Fibroblast of skin of left quadriceps (primary cell): ENCODE results near the gene SKOR2.

Experiments used
- DNase-seq, 2 experiments: peaks; one replicate each; pipeline ENCODE4 v3.0.0-alpha.2; 2013; ENCODE audit warnings: low read depth in 2 of 2

Gene SKOR2, protein sequence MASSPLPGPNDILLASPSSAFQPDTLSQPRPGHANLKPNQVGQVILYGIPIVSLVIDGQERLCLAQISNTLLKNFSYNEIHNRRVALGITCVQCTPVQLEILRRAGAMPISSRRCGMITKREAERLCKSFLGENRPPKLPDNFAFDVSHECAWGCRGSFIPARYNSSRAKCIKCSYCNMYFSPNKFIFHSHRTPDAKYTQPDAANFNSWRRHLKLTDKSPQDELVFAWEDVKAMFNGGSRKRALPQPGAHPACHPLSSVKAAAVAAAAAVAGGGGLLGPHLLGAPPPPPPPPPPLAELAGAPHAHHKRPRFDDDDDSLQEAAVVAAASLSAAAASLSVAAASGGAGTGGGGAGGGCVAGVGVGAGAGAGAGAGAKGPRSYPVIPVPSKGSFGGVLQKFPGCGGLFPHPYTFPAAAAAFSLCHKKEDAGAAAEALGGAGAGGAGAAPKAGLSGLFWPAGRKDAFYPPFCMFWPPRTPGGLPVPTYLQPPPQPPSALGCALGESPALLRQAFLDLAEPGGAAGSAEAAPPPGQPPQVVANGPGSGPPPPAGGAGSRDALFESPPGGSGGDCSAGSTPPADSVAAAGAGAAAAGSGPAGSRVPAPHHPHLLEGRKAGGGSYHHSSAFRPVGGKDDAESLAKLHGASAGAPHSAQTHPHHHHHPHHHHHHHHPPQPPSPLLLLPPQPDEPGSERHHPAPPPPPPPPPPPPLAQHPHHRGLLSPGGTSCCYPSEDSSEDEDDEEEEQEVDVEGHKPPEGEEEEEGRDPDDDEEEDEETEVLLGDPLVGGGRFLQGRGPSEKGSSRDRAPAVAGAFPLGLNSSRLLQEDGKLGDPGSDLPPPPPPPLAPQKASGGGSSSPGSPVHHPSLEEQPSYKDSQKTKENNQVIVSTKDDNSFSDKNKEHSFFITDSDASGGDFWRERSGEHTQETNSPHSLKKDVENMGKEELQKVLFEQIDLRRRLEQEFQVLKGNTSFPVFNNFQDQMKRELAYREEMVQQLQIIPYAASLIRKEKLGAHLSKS

DNA sequence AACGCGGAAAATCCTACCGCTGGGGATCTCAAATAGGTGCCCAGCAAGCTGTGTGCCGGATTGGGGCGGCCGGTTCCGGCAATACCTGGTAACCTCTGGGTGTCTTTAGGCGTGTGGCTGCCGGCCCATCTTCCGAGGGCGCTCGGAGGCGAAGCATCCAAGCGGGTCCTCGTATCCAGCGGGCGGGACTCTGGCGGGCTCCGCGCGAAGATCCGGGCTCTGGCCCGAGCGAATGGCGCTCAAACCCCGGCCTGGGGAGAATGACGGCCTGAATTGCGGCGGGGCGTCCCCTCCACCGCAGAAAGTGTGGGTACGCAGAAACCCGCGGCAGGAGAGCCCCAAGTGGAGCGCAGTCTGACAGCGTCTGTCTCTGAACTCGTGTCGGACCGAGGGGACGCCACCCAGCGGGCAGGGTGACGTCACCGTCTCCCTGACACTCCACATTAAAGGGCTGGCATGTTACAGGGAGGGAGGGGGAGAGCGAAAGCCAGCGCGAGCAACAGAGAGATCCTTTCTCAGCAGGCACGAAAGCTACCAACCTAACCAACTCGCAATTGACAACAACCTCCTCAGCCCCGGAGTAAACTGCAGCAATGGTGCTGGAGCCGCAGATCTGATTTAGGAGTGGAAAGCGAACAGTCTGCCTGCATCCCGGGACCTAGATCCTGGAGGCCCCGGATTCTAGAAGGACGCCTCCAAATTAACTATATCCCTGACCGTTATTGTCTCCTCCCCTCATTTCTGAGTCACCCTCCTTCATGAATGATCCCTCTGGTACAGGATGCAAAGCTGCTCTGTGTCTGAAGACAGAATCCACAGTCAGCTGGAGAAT lies at the start of gene SKOR2:
SKOR2 (minus strand) TSS at position 372 of the 832 bp plus-strand sequence. CDS start 2,477 bp downstream, outside the sequence.
- DNase-seq, result no peak

DNA sequence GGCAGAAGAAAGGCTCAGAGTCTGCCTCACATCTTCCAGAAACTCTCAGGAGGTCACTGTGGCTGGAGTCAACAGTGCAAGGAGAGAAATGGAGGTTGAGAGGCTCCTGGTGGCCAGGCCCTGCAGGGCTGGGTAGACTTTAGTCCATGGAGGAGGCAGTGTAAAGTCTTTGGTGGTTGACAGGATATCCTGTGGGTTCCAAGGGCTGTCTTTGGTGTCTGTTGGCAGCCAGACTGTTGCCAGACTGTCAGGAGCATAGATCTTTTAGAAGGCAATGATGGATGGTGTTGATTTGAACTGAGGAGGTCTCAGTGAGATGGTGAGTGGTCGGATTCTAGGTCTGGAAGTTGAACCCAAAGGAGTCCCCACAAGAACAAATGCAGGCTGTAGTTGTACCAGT lies 45.0 kb upstream of the SKOR2 start:
- DNase-seq, result no peak

DNA sequence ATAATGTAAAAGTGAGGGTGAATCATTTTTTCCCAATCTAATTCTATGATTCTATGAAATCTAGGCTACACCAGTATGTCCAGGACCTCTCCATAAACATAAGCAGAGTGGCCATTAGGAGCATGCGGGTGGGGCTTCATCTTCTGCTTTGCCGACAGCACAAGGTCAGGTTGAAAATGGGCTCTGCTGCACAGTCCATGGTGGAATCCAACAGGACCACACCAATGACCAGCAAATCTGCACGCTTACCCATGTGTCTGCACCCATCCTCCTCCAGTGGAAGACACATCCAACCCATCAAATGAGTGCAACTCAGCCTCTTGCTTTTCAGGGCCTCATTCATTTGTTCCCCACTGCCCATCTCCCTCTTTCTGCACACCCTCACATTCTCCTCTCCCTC lies 43.3 kb upstream of the SKOR2 start:
- no peak for DNase-seq

DNA sequence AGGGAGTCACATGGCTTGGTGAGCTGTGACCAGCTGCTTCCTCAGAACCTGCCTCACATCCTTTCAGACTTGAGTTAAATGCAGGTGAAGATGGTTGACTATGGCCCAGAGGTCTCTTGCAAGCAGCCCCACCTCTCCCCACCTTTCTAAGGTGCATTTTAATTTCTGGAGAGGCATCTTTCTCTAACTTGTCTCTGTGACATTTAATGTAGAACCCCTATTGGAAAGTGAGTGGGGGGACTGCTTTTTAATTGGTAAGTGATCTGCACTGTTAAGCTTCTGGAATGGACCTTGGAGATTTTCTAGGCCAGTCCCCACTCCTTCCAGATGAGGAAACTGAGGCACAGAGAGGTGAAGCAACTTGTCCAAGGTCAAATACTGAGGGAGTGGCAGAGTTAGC lies 37.3 kb upstream of the SKOR2 start:
- no peak for DNase-seq

DNA sequence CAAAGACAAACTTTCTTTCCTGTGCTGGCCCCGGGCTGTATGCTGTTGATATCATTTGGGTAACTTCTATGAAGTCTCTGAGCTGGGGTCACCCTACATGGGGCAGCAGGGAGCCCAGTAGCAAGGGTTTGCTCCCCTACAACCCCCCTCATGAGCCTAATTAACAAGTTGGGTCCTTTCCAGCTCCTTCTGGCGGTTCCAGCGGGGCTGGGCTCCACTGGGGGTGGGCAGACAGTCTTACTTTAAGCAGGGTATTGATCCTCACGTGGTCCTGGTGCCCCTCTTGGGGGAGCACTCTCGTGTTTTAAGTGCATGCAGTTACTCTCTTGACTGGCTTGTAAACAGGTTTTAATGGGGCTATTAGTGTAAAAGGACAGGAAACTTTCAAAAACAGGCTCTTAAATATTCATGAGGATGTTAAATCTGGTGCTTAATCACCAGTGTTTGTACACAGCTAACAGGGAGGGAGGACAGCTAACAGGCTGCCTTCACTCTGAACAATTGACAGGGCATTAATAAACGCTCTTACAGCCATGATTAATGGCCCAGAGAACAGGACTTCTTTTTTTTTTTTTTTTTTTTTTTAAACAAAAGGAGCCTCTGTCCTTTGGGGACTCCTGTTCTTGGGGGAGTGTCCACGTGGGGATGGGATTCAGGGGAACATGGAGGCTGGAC lies 36.6 kb upstream of the SKOR2 start:
- no peak for DNase-seq

DNA sequence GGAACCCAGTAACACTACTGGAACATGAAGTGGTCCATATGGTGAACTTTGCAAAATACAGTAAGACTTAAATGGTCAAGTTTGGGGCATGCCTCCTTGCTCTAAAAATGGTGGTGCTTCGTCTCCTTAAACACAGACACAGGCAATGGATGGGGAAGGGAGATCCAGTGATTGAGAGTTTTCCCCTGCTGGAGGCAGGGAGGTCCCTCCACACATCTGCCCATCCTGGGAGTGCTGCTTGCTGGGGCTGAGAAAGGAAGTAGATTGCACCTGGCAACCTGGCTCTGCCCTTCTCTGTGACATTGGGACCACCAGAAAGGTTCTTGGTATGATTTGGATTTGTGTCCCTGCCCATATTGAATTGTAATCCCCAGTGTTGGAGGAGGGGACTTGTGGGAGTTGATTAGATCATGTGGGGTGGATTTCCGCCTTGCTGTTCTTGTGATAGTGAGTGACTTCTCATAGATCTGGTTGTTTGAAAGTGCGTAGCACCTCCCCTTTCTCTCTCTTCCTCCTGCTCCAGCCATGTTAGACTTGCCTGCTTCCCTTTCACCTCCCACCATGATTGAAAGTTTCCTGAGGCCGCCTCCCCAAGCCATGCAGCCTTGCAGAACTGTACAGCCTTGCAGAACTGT lies 35.4 kb upstream of the SKOR2 start:
- DNase-seq, result no peak

DNA sequence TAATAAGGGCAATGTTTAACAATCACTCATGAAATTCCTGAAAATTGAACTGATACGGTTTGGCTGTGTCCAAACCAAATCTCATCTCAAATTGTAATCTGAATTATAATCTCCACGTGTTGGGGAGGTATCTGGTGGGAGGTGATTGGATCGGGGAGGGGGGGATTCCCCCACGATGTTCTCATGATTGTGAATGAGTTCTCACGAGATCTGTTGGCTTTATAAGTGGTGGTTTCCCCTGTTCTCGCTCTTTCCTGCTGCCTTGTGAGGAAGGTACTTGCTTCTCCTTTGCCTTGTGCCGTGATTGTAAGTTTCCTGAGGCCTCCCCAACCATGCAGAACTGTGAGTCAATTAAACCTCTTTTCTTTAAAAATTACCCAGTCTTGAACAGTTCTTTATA lies 34.0 kb upstream of the SKOR2 start:
- DNase-seq, result no peak

DNA sequence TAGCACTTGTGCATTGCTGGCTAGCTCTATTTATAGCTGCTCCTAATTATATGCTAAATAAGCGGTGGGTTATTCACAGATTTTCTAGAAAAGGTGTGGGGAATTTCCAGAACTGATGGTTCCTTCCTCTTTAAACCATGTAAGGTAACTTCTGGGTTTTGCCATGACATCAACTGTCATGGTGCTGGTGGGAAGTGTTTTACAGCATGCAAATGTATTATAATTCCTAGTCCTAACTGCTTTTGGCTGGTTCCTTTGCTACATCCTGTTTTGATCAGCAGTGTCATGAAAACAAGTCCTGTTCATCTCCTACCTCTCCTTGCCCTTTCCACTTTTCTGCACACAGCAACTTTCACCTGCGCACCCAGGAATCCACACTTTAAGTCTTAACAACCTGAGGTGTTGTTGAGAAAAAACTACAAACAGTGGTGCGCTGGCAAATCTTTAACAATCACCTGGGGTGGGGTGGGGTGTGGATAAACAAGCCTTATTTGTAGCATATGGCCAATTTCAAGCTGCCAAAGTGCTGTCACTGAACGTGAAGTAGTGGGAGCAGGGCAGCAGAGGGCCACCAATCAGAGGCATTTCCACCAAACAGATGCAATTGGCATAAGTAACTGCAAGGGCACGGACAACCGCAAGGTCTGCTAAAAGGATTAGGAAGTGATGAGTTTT lies 33.4 kb upstream of the SKOR2 start:
- DNase-seq, result no peak

DNA sequence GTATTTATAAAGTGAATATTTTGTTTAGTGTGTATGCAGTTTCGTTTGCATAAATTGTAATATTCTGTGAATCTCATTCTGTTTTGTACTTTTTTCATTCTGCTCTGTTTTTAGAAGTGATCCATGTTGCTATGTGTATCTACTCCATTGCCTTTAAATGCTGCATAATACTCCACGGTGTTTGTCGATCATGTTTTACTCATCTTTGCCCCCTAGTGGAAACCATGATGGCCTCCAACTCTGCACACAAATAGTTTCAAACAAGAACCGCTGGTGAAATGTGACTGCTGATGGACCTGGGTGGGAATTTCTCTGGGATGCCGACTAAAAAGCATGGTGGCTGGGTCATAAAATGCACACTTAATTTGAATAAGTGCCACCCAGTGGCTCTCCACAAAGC lies 32.0 kb upstream of the SKOR2 start:
- no peak for DNase-seq

DNA sequence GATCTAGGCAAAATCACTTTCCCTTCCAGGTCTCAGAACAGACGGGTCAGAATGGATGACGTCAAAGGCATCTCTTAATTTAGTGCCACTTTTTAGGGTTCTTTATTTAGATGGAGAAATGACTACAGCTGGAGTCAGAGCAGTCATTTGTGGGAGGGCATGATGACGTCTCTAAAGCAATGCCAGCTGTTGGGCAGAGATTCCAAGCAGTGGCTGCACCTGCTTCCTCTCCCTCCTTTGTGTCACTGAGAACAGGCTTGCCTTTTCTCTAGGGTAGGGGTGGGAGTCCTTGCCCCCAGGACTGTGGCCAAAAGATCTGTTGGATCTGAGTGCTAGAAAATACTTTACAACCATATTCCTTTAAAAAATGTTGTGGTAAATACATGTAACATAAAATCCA lies 28.7 kb upstream of the SKOR2 start:
- DNase-seq, result no peak

DNA sequence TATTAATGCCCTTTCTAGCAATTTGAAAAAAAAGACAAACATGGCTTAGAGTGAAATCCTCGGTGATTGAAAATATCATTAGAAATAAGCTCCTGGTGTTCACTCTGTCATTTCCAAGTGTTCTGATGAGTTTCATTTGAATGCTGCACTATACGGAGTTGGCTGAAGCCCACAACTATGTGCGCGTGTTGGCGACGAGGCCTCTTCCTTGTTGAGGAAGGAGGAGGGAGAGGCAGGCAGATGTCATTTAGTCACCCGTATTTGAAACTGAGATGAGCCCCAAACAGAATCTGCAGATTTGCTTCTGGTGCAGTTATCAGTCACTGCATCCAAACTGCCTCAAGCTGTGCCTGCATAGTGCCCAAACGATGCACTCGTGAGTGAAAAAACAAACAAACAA lies 23.5 kb upstream of the SKOR2 start:
- no peak for DNase-seq

DNA sequence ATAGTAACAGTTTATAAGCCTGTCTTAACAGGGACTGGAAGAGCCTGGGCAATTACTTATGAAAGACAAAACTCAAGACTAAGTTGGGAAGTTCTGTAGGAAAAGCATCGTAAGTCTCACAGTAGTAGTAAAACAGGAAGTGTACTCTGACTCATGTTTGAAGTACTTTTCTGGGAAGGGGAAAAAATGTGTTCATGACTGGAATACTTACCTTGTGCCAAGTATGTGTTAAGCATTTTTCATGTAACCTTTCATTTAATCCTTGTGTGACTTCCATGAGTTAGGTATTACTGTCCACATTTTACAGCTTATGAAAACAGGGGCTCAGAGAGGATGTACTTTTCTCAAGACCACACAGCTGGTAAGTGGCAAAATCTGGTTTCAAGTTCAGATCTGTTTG lies 13.7 kb upstream of the SKOR2 start:
- DNase-seq, result peak; percentile 78

DNA sequence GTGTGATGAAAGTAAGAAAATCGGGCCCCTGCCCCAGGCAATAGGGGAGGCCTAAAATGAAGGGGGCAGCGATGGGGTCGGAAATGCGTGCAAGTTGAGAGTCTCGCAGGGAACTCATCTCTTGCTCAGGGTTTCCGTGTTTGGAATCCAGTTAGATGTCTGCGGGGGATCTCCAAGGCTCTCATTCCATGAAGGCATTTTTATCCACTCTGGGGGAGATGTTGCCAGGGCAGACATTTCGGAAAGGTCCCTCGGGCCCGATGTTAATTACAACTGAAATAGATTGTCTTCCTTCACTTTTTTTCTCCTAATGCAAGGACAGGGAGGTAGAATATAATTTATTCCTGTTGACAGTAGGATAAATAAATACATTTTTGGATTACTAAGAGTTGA lies 12.8 kb upstream of the SKOR2 start:
- DNase-seq, result no peak

DNA sequence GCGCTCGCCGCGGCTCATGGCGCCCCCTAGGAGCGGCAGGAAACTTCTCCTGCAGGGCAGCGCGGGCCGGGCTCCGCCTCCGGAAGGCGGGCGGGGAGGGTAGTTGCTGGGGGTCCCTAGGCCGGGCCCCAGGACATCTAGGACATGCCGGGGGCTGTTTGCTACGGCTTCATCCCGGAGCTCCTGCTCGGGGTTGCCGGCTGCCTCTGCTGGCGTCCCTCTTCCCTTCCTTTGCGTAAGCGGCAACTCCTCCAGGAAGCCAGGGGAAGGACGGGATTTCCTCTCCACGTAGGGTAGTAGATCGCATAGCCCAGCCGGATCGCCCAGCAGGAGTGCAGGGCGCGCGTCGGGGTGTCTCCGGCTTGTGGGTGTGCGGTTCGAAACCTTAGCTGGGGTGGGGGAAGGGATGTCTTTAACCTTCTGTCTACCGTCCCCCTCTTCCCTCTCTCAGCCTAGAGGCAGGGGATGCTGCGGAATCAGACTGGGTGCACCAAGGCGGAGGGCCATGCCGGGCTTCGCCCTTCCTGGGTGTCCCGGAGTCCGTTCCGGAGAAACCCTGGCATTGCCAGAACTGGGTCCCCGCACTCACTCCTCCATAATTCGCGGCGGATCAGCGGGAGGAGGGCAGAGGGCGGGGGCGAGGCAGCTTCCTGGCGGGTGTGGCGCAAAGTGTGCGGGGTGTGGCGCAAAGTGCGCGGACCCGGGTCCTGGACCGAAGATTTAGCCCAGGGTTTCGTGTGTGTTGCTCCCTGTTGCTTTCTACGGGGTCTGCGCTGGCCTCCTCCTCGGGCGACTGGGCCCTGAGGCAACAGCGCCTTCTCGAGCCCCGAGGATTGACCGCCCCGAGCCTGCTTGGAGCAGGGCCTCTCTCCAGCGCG lies 12.2 kb upstream of the SKOR2 start:
- no peak for DNase-seq

DNA sequence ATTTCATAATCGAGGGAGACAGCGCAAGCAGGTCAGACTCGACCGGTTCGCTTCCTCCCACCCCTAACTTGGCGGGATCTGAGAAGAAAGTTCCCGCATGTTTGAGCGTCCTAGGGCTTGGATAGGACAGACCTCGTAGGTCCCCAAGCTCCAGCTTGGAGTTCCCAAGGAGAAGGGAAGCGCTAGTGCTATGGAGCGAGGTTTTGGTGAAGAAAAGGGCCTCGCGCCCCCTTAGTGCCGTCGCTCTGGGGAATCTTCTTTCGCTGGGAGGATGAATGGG lies 11.6 kb upstream of the SKOR2 start:
- no peak for DNase-seq

DNA sequence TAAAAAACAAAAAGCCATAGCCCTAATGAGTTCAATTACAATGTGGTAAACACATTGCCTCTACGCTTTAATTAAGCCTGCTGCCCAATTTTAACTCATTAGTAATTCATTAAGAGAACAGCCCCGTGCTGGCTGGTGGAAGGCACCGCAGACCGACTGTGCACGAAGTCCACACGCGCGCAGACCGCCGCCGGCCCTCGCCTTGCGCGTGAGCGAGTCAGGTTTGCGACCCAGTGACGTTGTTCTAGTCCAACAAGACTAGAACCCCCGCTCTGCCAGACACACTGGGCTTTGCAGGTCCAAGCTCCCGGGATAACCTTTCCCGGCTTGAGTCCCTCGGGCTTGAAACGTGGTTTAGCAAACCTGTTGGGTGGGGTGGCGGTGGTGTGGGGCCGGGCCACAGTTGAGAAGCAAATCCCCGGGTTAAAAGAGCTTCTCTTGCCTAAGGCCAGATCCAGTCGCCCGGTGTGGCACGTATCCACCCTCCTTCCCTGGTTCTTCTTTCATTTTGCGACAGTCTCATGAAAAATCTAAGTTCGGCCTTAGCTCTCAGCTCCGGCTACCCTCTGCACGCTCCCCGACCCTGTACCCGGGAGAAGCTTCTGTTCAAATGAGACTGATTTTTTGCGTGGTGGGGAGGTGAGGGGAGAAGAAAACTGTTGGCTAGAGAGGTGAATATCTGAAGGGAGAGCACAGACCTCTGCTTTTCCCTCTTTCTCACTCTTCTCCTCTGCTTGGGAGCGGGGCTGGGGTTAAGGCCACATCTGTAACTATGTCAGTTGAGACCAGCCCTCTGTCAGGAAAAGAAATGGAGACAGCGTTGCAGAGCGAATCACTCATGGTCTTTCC lies 11.1 kb upstream of the SKOR2 start:
- no peak for DNase-seq

DNA sequence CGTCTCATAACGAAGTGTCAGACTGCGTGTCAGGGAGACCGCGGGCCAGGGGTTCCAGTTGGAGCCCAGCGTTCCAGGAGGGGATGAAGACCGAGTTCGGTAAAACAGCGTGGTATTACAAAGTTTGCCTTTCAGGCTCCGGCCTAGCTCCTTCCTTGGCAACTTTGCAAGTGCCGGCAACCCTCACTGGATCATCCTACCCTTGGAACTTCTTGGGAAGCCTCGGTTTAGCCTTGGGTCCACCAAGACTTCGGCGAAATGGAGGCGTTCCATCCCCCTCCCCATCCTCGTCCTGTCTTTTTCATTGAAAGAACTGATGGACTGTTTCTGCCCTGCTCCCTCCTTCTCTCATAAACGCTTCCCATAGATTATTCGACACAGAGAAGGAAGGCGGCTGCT lies 10.4 kb upstream of the SKOR2 start:
- no peak for DNase-seq

DNA sequence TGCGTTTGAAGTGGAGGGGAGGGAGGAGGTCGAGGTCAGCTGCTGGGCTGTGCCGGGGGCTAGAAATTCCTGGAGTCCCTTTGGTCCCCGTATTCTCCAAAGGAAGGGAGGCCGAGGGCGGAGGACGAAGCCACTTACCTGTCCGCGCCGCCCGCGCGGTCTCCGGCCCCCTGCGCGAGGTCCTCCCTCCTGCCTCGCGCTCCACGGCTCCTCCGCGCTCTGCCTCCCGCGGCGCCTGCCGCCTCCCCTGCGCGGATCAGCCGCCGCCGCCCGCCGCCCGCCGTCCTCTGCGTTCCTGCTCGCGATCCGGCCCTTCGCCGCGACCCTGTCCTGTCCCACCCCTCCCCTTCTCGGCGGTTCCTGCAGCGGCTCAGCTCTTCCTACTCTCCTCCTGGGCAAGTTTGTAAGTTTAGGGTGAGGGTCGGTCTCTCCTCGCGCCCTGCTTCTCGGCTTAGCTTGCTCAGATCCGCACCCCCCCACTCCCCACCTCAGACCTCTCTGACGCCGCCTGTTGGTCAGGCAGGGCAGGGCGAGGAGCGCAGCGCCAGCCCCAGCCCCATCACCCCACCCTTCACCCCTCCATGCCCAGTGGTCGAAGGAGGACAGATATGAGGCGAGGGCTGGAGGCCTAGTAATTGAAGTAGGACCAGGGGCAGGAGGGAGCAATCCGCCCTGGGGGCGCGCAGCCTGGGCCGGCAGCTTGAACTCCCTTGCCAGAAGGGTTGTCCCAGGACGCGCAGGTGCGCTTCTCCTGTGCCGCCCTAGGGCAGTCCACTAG lies 9.7 kb upstream of the SKOR2 start:
- DNase-seq, result no peak
